Measurements from ENCODE around the gene ARL15.
"Not testable (repeated sequence)": the region's sequence is repeated elsewhere in the genome, so short reads cannot be mapped to it uniquely, and the experiment has no call there.

Gene ARL15

DNA sequence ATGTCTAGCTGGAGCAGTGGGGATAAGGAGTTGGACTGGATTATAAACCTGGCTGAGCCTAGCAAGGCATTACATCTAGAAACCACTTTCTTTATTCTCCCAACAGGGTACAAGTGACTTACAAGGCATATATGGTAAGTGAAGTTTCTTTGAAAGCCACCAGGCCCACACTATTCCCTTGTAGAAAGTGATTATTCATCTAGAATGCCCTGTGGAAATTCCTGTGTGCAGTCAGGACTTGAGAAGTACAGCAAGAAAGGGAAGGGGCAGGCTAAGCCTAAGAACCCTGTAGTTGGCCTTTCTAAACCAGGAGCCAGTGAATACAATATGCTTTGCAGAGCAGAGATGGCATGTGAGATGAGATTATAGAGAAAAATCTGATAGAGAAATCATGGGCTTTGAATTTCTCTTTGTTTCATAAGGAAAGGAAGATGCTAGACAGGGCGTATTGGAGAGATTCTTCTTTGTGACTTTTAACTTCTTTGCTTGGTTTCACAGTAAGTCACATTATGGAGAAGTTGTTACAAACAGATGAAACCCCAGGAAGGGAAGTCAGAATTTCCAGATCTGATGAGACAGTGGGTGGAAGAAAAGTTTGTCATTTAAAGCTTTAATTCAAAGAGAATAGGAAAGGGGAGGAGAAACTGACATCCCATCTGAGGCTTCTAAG, 428.2 kb downstream of the ARL15 start:
- no peak for DNase-seq

DNA sequence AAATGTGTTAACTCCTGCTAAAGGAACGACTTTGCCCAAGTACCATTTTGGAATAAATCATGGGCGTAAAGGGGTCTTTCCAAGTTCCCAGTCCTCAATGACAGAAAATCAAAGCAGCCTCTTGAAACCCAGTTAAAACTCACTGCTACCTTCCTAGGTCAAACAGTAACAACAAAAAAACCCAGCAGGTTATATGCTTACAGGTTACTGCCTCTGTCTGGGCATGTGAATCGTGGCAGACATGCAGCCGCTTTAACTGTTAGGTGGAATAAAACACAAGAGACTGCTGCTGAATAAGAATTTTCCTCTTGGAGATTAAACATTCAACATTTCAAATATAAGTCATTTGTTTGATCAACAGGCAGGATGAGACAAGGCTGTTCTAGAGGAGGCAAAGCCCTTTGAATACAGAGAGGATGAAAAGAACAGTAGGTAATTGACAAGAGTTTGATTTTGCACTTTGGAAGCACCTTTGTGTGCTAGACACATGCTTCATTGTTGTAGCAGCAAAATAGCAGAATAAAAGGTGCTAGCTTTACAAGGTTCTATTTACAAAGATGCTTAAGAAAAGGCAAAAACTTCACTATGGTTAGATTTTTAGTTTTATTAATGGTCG, 430.6 kb downstream of the ARL15 start:
- DNase-seq = no peak

DNA sequence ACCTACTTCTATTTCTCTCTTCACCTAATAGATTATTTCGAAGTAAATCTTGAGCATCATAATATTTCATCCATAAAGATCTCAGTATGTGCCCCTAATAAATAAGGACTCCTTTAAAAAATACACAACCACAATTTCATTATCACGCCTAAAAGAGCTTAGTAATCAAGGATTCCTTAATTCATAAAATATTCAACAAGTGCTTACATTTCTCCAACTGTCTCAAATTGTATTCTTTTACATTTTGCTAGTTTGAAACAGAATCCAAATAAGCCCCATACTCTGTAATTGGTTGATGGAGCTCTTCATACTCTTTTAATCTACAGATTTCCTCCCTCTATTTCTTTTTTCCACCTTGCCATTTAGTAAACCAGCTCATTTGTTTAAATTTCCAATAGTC, 432.4 kb downstream of the ARL15 start:
- no peak for DNase-seq

DNA sequence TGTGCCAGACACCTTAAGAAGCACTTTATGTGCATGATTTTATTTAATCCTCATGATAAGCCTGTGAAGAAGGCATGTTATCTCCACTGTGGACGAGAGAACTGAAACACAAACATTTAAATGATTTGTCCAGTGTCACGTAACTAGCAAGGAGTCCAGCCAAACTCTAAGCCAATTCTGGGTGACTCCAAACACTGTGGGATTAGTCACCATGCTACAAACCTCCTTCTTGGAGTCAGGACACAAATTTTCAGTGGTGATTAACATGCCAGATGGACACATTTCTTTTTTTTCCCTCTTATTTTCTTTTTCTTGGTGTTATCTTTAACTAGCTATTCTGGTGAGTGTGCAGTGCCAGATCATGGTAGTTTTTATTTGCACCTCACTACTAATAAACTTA, 433.1 kb downstream of the ARL15 start:
- peak; percentile 57 for DNase-seq

DNA sequence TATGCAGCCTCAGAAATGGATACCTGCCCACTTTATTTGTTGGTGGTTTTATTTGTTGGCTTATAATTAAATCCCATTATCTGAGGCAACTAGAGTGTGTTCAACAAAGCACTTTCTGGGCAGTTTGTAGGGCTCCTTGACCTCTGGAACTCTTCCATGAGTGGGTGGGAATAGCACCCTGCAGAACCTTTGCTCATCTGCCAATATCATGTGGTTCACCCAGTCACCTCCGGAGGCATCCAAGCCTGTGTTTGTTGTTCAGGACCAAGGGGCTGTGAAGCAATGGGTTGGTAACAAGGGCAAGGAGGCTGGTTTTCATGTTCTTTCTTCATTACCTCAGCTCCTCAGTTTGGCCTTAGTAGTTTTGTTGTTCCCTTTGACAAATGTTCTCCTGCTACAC, 436.0 kb downstream of the ARL15 start:
- peak; percentile 11 for DNase-seq

DNA sequence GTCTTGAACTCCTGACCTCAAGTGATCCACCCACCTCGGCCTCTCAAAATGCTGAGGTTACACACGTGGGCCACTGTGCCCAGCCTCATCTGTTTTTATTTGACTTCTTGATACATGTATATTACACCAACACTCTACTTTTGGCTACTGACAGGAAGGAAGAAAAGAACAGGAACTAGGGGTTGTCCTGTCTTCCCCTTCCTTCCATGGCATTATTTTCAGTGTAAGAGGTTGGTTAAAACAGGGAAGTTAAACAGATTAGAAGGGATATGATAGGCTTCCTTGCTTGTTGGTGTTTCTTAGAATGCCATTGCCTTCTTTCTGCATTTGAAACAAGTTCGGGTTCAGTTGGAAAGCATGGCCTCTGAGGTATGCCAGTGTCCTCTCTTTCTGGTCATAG, 437.1 kb downstream of the ARL15 start:
- no peak for DNase-seq

DNA sequence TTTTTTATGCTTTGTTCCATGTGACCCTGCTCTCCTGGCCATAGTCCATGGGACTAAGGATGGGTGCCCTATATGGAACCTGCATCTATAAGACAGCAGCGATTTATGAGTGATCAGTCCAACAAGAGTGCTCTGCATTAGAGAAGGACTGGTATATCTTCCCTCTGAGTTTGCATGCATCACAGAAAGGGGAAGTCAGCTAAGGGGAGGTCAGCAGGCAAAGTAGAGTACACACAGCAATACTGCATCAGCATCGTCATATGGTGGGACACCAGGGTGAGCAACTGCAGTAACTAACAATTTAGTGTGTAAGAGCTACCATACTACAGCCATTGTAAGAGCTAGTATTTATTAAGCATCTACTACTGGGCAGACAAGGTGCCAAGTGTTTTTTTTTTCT, 438.6 kb downstream of the ARL15 start:
- no peak for DNase-seq

DNA sequence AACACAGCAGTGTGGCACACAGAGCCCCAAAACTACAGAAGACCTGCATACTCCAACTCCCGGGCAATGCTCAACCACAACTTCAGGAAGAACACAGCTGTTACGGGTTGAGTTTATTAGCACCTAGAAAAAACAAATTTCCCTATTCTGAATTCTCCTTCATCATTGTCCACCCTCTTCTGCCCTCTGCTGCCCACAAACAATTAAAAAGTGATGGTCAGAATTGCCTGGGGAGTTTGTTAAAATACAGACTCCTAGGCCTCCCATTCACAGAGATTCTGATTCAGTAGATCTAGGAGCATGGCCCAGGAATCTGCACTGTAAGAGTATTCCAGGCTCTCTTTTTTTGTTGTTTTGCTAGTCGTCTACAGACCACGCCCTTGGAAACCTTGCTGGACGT, 439.3 kb downstream of the ARL15 start:
- DNase-seq = no peak

DNA sequence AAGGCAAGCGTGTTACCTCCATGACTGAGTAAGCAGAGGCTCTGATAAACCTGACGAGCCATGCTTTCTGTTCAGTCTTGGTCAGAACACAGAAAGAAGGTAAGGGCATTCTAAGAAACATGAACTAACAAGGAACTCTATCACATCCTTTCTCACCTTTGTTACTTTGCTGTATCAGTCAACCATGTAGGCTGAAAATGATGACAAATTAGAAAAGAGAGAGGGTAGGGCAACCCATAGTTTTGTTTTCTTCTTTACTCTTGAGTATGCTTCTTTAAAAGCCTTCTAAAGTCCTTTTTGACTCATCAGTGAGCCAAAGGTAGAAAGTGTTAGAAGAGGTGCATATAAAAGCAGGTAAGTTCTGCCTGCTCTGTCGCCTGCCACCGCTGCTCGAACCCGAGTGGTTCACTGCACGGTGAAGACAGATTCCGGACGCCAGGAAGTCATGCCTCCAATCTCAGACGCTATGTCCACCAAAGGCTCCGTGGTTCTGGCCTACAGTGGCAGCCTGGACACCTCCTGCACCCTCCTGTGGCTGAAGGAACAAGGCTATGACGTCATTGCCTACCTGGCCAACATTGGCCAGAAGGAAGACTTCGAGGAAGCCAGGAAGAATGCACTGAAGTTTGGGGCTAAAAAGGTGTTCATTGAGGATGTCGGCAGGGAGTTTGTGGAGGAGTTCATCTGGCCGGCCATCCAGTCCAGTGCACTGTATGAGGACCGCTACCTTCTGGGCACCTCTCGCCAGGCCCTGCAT, 451.5 kb downstream of the ARL15 start:
- no peak for DNase-seq

DNA sequence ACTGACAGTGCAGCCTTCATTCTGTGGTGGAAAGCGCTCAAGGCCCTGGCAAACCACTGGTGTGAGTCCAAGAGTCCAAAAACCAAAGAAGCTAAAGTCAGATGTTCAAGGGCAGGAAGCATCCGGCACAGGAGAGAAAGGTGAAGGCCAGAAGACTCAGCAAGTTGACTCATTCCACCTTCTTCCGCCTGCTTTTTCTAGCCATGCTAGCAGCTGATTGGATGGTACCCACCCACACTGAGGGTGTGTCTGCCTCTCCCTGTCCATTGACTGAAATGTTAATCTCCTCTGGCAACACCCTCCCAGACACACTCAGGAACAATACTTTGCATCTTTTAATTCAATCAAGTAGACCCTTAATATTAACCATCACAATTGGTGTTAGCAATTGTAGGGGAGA, 453.9 kb downstream of the ARL15 start:
- DNase-seq = no peak

DNA sequence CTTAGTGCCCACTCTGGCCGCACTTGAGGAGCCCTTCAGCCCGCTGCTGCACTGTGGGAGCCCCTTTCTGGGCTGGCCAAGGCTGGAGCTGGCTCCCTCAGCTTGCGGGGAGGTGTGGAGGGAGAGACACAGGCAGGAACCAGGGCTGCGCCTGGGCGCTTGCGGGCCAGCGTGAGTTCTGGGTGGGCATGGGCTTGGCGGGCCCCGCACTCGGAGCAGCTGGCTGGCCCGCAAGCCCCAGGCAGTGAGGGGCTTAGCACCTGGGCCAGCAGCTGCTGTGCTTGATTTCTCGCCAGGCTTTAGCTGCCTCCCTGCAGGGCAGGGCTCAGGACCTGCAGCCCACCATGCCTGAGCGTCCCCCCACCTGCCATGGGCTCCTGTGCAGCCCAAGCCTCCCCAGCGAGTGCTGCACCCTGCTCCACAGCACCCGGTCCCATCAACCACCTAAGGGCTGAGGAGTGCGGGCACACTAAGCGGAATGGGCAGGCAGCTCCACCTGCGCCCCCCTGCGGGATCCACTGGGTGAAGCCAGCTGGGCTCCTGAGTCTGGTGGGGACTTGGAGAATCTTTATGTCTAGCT, 473.4 kb downstream of the ARL15 start:
- DNase-seq = not testable (repeated sequence)

DNA sequence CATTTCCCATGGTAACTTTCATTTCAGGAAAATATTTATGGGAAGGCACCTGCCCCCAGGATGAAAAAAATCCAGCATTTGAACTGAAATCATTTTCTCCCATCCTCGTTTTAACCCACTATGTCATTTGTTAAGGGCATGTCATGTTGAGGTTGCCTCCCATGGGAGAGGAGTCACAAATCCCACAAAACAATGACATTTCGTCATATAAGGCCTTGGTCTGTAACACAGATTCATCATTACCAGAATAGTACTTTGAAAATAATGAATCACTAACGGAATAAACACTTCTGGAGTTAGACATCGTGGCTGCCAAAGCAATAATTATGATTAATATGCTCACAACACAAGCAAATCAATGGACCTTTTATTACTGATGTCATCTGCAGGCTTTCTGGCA, 475.9 kb downstream of the ARL15 start:
- DNase-seq = no peak

Measured in fibroblast of skin of abdomen (primary cell).